Measurements from ENCODE around the gene UGT3A2.
A peak's percentile ranks its signal among the peaks of the same experiment; 100 is the strongest.

UGT3A2 gene

GRCh38 chr5:36066540-36067210 is at the start of gene UGT3A2:
Gene UGT3A2, minus strand, starts transcription at chr5:36066882. Its CDS starts 93 bp downstream, at chr5:36066789.
- Histone ChIP-seq H3K9ac (ENCODE audit: low read depth, low read length) (peak within 1 kb of the TSS; percentile 32; the same call in 1 of the 2 replicates), H3K27ac (ENCODE audit: low read depth, low read length) (peak within 1 kb of the TSS; percentile 57), H3K4me3 (ENCODE audit: low read depth, low read length) (peak within 1 kb of the TSS; percentile 77), H3K4me1 (ENCODE audit: control insufficient read depth, insufficient read depth, low read length) (peaks cover 7% of the 10 kb centered on the region), H3K36me3 (ENCODE audit: control insufficient read depth, insufficient read depth, low read length) (no peaks in the 10 kb centered on the region), H3K27me3 (ENCODE audit: control insufficient read depth, insufficient read depth, low read length) (peaks cover 6% of the 10 kb centered on the region; the same call in 1 of the 2 replicates), H3K9me3 (ENCODE audit: control insufficient read depth, insufficient read depth, low read length) (no peaks in the 10 kb centered on the region)

- H3K27me3 ChIP-seq (ENCODE audit: control insufficient read depth, insufficient read depth, low read length): no peaks in the 10 kb centered on the region
- H3K27ac ChIP-seq (ENCODE audit: low read depth, low read length): no peak overlapping the region
- H3K9ac ChIP-seq (ENCODE audit: low read depth, low read length): no peak overlapping the region
- H3K4me1 ChIP-seq (ENCODE audit: control insufficient read depth, insufficient read depth, low read length): no peaks in the 10 kb centered on the region
- peaks cover 6% of the 10 kb centered on the region; the same call in 1 of the 2 replicates for H3K36me3 ChIP-seq (ENCODE audit: control insufficient read depth, insufficient read depth, low read length)
- no peaks in the 10 kb centered on the region for H3K9me3 ChIP-seq (ENCODE audit: control insufficient read depth, insufficient read depth, low read length)
- H3K4me3 ChIP-seq (ENCODE audit: low read depth, low read length): no peak overlapping the region
Observed at GRCh38 chr5:36111238-36111637, 44.6 kb upstream of the UGT3A2 start.

- H3K9ac ChIP-seq (ENCODE audit: low read depth, low read length): no peak overlapping the region
- no peaks in the 10 kb centered on the region for H3K9me3 ChIP-seq (ENCODE audit: control insufficient read depth, insufficient read depth, low read length)
- no peaks in the 10 kb centered on the region for H3K27me3 ChIP-seq (ENCODE audit: control insufficient read depth, insufficient read depth, low read length)
- H3K27ac ChIP-seq (ENCODE audit: low read depth, low read length): no peak overlapping the region
- no peaks in the 10 kb centered on the region for H3K4me1 ChIP-seq (ENCODE audit: control insufficient read depth, insufficient read depth, low read length)
- peaks cover 6% of the 10 kb centered on the region; the same call in 1 of the 2 replicates for H3K36me3 ChIP-seq (ENCODE audit: control insufficient read depth, insufficient read depth, low read length)
- H3K4me3 ChIP-seq (ENCODE audit: low read depth, low read length): no peak overlapping the region
Observed at GRCh38 chr5:36108758-36109460, 42.2 kb upstream of the UGT3A2 start.

GRCh38 chr5:36105819-36106218 is 39.1 kb upstream of the UGT3A2 start:
- H3K9ac ChIP-seq (ENCODE audit: low read depth, low read length): no peak overlapping the region
- peaks cover 6% of the 10 kb centered on the region; the same call in 1 of the 2 replicates for H3K36me3 ChIP-seq (ENCODE audit: control insufficient read depth, insufficient read depth, low read length)
- H3K27ac ChIP-seq (ENCODE audit: low read depth, low read length): no peak overlapping the region
- H3K27me3 ChIP-seq (ENCODE audit: control insufficient read depth, insufficient read depth, low read length): no peaks in the 10 kb centered on the region
- H3K4me1 ChIP-seq (ENCODE audit: control insufficient read depth, insufficient read depth, low read length): peaks cover 18% of the 10 kb centered on the region
- no peak overlapping the region for H3K4me3 ChIP-seq (ENCODE audit: low read depth, low read length)
- H3K9me3 ChIP-seq (ENCODE audit: control insufficient read depth, insufficient read depth, low read length): no peaks in the 10 kb centered on the region

GRCh38 chr5:36099748-36100147 is 33.1 kb upstream of the UGT3A2 start:
- H3K9me3 ChIP-seq (ENCODE audit: control insufficient read depth, insufficient read depth, low read length): no peaks in the 10 kb centered on the region
- no peaks in the 10 kb centered on the region for H3K36me3 ChIP-seq (ENCODE audit: control insufficient read depth, insufficient read depth, low read length)
- H3K27me3 ChIP-seq (ENCODE audit: control insufficient read depth, insufficient read depth, low read length): no peaks in the 10 kb centered on the region
- no peak overlapping the region for H3K27ac ChIP-seq (ENCODE audit: low read depth, low read length)
- peaks cover 40% of the 10 kb centered on the region for H3K4me1 ChIP-seq (ENCODE audit: control insufficient read depth, insufficient read depth, low read length)
- H3K9ac ChIP-seq (ENCODE audit: low read depth, low read length): no peak overlapping the region
- H3K4me3 ChIP-seq (ENCODE audit: low read depth, low read length): no peak overlapping the region

GRCh38 chr5:36096486-36096885 is 29.8 kb upstream of the UGT3A2 start:
- Histone ChIP-seq H3K27me3 (ENCODE audit: control insufficient read depth, insufficient read depth, low read length) (no peaks in the 10 kb centered on the region), H3K9ac (ENCODE audit: low read depth, low read length) (no peak overlapping the region), H3K9me3 (ENCODE audit: control insufficient read depth, insufficient read depth, low read length) (no peaks in the 10 kb centered on the region), H3K36me3 (ENCODE audit: control insufficient read depth, insufficient read depth, low read length) (no peaks in the 10 kb centered on the region), H3K4me3 (ENCODE audit: low read depth, low read length) (no peak overlapping the region), H3K27ac (ENCODE audit: low read depth, low read length) (no peak overlapping the region), H3K4me1 (ENCODE audit: control insufficient read depth, insufficient read depth, low read length) (peaks cover 29% of the 10 kb centered on the region)

- Histone ChIP-seq H3K27ac (ENCODE audit: low read depth, low read length) (no peak overlapping the region), H3K27me3 (ENCODE audit: control insufficient read depth, insufficient read depth, low read length) (no peaks in the 10 kb centered on the region), H3K4me3 (ENCODE audit: low read depth, low read length) (no peak overlapping the region), H3K9ac (ENCODE audit: low read depth, low read length) (no peak overlapping the region), H3K9me3 (ENCODE audit: control insufficient read depth, insufficient read depth, low read length) (no peaks in the 10 kb centered on the region), H3K36me3 (ENCODE audit: control insufficient read depth, insufficient read depth, low read length) (no peaks in the 10 kb centered on the region), H3K4me1 (ENCODE audit: control insufficient read depth, insufficient read depth, low read length) (peaks cover 10% of the 10 kb centered on the region; the same call in 1 of the 2 replicates)
Observed at GRCh38 chr5:36089989-36090388, 23.3 kb upstream of the UGT3A2 start.

GRCh38 chr5:36079200-36079781 is 12.6 kb upstream of the UGT3A2 start:
- H3K27me3 ChIP-seq (ENCODE audit: control insufficient read depth, insufficient read depth, low read length): no peaks in the 10 kb centered on the region
- H3K4me3 ChIP-seq (ENCODE audit: low read depth, low read length): peak overlapping the region; percentile 10
- 0 out of 2 replicates have a peak overlapping the region, but pooled peaks have one; percentile 2 for H3K9ac ChIP-seq (ENCODE audit: low read depth, low read length)

GRCh38 chr5:36078430-36078829 is 11.7 kb upstream of the UGT3A2 start:
- Histone ChIP-seq H3K27ac (ENCODE audit: low read depth, low read length) (no peak overlapping the region), H3K4me1 (ENCODE audit: control insufficient read depth, insufficient read depth, low read length) (peaks cover 29% of the 10 kb centered on the region), H3K27me3 (ENCODE audit: control insufficient read depth, insufficient read depth, low read length) (no peaks in the 10 kb centered on the region), H3K4me3 (ENCODE audit: low read depth, low read length) (no peak overlapping the region), H3K9ac (ENCODE audit: low read depth, low read length) (no peak overlapping the region), H3K9me3 (ENCODE audit: control insufficient read depth, insufficient read depth, low read length) (no peaks in the 10 kb centered on the region), H3K36me3 (ENCODE audit: control insufficient read depth, insufficient read depth, low read length) (no peaks in the 10 kb centered on the region)

More at GRCh38 chr5:36079200-36079781, 12.6 kb upstream of the UGT3A2 start:
- no peak overlapping the region for H3K27ac ChIP-seq (ENCODE audit: low read depth, low read length)
- no peaks in the 10 kb centered on the region for H3K36me3 ChIP-seq (ENCODE audit: control insufficient read depth, insufficient read depth, low read length)
- H3K9me3 ChIP-seq (ENCODE audit: control insufficient read depth, insufficient read depth, low read length): no peaks in the 10 kb centered on the region
- H3K4me1 ChIP-seq (ENCODE audit: control insufficient read depth, insufficient read depth, low read length): peaks cover 22% of the 10 kb centered on the region

- H3K4me1 ChIP-seq (ENCODE audit: control insufficient read depth, insufficient read depth, low read length): peaks cover 10% of the 10 kb centered on the region; the same call in 1 of the 2 replicates
- H3K9ac ChIP-seq (ENCODE audit: low read depth, low read length): no peak overlapping the region
- H3K27ac ChIP-seq (ENCODE audit: low read depth, low read length): no peak overlapping the region
- no peaks in the 10 kb centered on the region for H3K9me3 ChIP-seq (ENCODE audit: control insufficient read depth, insufficient read depth, low read length)
- H3K36me3 ChIP-seq (ENCODE audit: control insufficient read depth, insufficient read depth, low read length): no peaks in the 10 kb centered on the region
- H3K27me3 ChIP-seq (ENCODE audit: control insufficient read depth, insufficient read depth, low read length): no peaks in the 10 kb centered on the region
- no peak overlapping the region for H3K4me3 ChIP-seq (ENCODE audit: low read depth, low read length)
Observed at GRCh38 chr5:36073595-36074216, 7.0 kb upstream of the UGT3A2 start.

All from HUES48 (cell line).